CD4-positive, alpha-beta T cell treated with Interleukin-6 at 100 ng/mL for 8 hours (primary cell): Measurements from ENCODE around the gene CD44.
"Not testable (repeated sequence)": the region's sequence is repeated elsewhere in the genome, so short reads cannot be mapped to it uniquely, and the experiment has no call there.

Source experiments
- DNase-seq: peaks from one replicate; pipeline ENCODE4 v3.0.0-alpha.2; 2020; ENCODE audit warnings: mixed read lengths, low spot score

The CD44 gene

DNA sequence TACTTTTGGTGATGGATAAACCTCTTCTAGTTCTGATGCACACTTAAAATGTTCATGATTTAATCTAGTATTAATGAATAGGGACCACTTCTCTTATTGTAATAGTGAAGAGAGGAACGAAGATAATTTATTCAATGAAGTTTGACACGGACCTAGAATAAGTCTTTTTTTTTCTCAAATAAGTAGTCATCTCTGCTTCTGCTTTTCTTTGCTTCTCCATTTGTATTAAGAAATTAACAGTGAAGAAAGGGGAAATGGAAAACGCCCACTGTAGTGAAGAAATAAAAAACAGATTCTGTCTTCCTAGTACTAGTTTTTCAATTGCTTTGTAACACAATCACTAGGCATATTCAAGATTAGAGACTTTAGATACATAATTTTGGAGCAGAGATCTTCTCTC lies 73.0 kb downstream of the CD44 start:
- DNase-seq, result no peak

DNA sequence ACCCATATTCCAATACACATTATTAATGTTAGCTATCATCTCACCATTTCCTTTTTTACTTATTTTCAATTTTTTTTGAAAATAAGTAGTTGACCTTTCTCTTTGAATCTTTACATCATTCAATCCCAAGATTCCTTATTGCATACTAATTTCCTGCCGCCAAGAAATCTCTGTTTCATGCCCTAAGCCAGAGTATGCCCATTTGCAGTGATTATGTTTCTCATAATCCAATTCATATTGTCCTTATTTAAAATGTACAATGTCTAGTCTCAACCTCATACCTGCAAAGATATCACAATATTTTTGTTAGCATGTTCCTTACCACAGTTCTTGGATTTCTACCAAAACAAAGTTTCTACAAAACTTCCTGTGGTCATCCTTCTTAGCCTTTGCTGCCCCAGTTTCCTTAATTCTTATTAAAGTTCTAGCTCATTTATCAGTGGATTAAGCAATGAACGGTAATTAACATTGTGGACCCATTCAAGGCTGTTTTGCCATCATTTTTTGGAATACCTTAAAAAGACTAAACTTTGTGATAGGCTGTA lies 75.3 kb downstream of the CD44 start:
- no peak for DNase-seq

DNA sequence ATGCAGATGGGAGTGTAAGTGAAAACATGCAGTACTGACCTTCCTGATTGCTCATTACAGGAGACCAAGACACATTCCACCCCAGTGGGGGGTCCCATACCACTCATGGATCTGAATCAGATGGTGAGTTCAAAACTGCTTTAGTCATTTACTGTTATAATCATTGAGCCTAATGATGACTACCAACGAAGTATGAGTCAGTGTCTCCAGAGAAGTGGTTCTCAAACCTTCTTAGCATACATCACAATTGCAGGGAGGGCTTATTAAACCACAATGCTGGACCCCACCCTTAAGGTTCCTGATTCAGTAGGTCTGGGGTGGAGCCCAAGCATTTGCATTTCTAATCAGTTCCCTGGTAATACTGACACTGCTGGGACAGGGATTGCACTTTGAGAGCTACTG lies 75.8 kb downstream of the CD44 start:
- DNase-seq, result peak; percentile 25

DNA sequence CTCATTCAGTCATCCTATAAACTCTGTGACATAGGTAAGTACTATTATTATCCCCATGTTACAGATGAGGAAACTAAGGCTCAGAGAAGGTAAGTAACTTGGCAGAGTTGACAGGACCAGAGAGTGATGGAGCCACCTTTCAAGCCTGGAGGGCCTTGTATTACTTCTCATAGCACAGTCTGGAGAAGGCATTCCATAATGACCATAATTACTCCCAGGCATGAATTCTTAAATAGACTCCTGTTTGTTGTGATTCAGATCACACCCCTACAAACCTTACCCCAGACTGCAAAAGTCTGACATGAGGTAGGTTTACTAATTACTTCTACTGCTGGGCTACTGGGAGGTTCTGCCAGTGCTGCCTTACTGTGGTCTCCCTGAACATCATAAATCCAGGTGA lies 77.0 kb downstream of the CD44 start:
- DNase-seq, result no peak

DNA sequence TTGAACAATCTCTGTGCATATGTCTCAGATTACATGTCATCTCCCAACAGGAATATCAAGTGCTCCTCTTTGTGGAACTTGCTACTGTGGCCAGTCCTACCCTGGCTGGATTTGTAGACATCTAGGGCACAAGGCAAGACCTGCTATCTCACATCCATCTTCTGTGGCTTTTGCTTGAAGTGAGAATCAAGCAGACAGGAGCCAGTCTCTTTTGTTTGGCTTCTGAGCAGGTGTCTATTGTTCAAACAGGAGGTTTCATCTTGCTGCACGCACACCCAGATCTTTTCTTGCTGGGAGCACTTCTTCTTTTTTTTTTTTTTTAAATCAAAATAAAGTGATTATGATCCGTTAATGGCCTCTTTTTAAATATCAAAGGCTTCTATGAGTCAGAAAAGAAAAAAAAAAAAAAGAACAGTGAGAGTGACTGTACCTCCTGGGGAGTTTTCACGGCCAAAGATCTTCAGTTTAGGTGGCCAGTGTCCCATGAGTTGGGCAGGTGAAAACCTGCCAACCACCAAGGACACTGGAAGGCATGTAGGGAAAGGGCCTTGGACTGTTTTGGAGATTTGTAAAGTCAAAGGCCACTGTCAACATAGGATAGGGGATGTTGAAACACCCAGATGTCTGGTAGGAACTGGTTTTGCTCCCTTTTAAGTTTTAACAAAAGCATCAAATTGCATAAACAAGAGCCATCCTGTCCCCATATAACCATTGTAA lies 78.1 kb downstream of the CD44 start:
- DNase-seq, result peak; percentile 62

DNA sequence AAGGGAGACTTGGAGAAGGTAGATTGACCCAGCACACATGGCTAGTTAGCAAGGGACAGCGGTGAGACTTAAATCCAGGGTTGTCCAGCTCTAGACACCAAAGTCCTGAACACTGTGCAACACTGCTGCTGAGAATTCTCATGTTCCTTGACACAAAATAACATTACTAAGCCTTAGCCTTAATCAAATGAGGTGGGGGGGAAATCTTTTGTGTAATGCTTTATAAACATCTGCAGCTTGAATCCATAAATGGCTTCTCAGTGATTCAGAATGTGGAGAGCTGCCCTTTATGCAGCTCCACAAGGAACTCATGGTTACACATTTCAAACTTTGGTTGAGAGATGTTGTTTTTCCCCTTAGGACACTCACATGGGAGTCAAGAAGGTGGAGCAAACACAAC lies 80.0 kb downstream of the CD44 start:
- no peak for DNase-seq

DNA sequence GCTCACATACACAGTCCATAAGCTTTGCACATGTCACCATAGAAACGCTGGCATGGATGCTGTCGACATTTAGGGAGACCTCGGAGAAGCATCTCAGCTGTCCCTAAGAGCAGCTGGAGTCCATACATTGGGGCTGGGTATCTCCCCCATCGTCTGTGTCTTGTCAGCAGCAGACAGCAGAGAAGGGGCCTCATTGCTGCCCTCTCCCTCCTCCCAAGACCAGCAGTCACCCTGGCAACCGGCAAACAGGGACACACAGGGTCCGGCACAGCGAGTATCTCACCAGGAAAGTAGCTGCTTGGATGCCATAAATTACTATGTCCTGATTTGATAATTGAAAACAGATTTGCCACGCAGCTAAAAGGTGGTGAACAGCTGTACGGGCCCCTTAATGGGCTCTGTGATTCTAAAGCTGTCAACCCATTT lies 84.4 kb downstream of the CD44 start:
- DNase-seq, result no peak

DNA sequence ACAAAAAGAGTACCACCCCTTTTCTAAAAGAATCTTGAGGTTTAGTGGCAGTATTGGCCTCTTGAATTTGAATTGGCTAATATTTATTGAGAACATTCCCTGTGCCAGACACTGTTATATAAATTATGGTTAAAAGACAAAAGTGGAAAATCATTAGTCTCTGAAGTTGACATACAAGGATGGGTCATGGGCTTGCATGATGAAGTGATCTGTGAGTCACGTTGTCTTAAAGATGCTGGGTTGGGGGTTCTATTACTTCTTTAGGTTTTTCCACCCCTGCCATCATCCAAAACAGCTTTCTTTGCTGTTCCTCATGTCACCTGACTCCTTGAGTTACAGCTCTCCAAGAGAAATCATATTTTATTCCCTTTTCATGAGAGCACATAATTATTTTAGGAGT lies 85.0 kb downstream of the CD44 start:
- no peak for DNase-seq

DNA sequence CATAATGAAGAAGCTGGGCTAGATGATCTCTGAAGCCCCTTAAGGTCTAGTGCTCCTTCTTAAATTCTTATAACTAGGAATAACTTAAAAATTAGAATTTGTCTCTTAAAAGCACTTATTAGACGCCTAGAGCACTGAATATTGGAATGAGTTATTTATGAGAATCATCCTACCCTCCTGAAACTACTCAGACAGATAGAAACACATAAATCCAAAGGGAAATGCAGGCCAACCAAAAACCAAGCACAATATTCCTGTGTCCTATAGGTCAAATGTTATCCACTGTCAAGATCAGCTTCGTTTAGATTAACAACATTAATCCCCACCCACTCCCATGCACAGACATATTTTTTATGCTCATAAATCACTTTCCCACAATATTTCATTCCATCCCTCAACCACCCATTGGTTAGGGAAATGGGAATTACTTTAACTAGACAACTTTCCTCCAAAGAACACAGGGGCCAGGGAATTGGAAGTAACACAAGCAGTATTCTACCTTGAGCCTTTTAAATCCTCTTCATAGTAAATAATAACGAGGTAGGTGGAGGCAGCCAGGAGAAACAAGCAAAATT lies 87.1 kb downstream of the CD44 start:
- no peak for DNase-seq

DNA sequence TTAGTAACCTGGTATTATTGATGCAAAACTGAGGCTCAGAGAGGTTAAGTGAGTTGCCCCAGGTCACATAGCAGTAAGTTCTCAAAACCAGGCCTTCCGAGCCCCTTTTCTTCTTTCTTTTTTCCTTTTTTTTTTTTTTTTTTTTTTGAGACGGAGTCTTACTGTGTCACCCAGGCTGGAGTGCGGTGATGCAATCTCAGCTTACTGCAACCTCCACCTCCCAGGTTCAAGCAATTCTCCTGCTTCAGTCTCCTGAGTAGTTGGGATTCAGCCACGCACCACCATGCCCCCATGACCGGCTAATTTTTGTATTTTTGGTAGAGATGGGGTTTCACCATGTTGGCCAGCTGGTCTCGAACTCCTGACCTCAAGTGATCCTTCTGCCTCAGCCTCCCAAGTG lies 87.8 kb downstream of the CD44 start:
- not testable (repeated sequence) for DNase-seq

DNA sequence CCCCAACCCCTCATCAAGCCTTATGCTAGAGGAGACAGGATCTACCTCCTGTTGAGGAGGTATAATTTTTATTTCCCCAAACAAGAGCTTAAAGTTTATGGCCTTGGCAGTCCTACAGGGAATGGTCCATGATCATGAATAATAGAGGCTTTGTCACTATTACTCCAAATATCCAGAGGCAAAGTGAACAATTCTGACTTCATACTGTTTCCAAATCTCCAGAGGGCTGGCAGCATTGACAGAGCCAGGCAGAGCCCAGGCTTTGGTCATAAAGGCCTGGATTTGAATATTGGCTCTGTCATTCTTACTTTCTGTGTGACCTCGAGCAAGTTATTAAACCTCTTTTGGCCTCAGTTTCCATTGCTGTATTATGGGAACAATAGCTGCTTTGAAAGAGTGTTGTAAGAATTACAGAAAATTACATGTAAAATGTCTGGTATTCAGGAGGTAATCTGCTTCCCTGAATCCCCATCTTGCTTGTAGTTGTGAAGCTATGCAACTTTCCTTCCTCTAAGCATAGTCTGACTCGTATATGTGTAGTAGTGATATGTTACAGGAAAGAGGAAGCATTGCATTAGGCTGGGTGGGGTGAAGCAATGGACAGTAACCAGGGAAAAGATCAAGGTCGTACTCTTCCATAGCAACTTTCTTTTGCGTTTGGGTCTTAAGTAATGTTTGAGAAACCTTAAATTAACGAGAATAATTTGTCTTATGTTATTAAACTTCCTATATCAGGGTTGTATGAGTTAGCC lies 88.8 kb downstream of the CD44 start:
- no peak for DNase-seq

DNA sequence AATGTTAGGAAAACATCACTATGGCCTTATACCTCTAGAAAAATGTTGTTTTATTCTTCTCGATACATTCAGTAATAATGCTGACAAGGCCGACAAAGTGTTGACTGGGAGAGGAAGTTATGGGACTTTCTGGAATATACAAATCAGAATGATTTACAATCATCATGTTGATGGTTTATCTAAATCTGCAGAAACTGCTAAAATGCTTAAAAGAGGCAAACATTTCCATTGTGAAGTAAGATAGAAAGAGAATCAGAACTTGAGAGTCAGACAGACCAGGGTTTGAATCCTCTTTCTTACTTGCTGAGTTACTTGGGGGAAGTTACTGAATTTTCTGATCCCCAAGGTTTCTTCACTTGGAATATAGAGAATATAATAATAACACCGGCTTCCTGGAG lies 89.4 kb downstream of the CD44 start:
- no peak for DNase-seq

DNA sequence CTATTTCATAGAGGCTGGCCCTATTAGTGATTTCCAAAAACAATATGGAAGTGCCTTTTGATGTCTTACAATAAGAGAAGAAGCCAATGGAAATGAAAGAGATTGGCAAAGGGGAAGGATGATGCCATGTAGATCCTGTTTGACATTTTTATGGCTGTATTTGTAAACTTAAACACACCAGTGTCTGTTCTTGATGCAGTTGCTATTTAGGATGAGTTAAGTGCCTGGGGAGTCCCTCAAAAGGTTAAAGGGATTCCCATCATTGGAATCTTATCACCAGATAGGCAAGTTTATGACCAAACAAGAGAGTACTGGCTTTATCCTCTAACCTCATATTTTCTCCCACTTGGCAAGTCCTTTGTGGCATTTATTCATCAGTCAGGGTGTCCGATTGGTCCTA lies 91.4 kb downstream of the CD44 start:
- no peak for DNase-seq

DNA sequence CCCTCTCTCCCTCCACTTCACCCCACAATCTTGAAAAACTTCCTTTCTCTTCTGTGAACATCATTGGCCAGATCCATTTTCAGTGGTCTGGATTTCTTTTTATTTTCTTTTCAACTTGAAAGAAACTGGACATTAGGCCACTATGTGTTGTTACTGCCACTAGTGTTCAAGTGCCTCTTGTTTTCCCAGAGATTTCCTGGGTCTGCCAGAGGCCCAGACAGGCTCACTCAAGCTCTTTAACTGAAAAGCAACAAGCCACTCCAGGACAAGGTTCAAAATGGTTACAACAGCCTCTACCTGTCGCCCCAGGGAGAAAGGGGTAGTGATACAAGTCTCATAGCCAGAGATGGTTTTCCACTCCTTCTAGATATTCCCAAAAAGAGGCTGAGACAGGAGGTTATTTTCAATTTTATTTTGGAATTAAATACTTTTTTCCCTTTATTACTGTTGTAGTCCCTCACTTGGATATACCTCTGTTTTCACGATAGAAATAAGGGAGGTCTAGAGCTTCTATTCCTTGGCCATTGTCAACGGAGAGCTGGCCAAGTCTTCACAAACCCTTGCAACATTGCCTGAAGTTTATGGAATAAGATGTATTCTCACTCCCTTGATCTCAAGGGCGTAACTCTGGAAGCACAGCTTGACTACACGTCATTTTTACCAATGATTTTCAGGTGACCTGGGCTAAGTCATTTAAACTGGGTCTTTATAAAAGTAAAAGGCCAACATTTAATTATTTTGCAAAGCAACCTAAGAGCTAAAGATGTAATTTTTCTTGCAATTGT lies 92.3 kb downstream of the CD44 start:
- no peak for DNase-seq

DNA sequence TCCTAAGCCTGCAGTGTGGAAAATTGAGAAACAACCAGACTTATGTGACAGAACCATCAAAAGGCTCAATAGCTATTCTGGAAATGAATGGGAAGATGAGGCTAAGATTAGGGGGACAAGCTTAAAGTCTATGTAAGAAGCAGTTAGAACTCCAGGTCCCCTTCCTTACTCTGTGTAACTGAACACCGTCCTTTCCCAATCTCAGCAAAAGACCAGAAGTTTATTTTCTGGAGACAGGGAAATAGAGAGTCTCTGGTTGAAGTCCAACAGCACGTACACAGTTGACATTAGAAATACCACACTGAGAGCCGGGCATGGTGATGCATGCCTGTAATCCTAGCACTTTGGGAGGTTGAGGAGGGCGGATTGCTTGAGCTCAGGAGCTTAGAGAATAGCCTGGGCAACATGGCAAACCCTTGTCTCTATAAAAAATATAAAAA lies 93.9 kb downstream of the CD44 start:
- no peak for DNase-seq

DNA sequence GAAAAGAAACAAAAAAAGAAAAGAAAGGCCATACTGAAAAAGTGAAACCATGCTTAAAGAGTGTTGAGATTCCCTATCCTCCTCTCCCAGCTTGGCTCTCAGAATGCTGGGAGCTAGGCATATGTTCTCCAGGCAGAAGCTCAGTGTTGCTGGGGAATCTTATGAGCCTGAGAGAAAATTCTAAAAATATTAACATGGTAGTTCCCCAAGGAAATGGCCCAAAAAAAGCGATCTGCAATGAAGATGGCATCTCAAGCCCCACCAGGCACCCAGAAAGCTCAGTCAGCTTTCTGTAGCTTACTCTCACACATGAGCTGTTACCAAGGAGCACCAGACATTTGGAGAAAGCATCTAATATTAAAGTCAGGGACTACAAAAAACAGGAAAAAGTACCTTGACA lies 94.5 kb downstream of the CD44 start:
- DNase-seq, result no peak

DNA sequence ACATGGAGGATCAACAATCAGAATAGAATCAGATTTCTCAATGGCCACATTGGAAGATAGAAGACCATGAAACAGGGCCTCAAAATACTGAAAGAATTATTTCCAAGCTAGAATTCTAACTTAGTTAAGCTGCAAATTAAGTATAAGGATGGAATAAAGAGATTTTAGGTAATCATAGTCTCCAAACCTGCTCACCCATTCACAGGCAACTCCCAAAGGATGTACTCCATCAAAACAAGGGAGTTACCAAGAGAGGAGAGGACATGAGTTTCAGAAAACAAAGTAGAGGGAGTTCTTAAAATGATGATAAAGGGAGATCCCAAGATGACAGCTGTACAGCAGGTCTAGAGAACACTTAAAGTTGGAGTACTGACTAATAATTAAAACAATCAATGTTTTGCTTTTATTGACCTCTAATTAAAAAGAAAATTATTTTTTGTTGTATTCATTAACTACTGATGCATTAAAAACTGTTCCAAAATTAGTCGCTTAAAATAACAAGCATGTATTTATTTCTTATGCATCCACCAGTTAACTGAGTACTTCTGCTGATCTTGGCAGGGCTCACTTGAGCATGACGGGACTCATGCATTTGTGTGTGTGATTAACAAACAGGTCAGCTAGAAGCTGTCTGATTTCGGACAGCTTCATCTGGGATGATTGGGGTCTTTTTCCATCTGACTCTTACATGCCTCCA lies 95.6 kb downstream of the CD44 start:
- no peak for DNase-seq

DNA sequence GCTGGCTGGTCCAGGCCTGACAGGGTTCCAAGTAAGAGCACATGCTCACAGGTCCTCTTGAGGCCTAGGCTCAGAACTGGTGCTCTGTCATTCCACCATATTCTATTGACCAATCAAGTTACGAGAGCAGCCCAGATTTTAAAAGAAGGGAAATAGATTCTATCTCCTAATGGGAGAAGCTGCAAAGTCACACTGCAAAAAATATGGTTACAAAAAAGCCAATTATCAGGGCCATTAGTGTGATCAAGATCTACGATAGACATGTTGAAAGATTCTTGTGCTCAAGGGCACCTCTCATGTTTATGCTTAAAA lies 96.1 kb downstream of the CD44 start:
- DNase-seq, result no peak

DNA sequence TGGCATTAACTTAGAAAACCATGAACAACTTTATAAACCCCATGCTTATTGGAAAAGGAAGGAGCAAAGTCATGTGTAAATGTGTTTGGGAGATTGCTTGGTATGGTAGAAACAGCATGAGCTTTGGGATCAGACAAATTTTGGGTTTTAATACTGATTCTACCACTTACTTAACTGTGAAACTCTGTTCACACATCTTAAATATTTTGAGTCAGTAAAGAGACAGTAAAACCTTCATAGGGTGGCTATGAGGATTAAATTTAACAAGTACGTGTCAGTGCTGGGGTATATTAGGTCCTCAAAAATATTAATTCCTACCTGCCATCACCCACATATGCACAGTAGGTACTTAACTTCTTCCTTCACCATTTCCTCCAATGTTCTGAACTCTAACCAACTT lies 96.5 kb downstream of the CD44 start:
- no peak for DNase-seq

DNA sequence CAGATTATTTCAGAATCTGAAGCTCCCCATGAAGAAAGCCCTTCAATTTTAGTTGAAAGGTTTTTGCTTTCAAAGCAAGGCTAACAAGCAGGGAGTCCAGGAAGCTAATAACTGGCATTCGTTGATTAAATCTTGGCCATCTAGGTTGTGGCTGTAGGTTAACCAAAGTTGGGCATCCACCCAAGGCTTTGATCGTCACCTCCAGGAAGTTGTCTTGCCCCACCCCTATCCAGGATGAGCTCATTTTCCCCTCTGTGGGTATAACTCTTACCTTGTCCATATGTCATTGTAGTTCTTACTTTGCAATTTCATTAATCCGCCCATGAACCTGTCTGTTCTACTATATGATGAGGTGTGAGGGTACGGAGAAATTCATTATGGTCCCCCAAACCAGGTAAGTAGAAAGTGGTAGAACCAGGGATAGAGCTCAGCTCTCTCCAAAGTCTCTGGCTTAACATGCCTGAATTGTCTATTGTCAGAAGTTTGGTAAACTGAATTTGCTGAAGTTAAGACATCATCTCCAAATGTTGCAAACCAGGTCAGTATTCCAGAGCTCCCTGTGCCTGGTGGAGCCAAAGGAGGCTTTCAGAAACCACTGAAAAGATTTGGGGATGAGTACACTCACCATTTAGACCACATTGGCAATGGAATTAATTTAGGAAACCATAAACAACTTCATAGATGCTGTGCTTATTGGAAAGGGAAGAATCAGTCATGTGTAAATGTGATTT lies 97.1 kb downstream of the CD44 start:
- DNase-seq, result peak; percentile 82

DNA sequence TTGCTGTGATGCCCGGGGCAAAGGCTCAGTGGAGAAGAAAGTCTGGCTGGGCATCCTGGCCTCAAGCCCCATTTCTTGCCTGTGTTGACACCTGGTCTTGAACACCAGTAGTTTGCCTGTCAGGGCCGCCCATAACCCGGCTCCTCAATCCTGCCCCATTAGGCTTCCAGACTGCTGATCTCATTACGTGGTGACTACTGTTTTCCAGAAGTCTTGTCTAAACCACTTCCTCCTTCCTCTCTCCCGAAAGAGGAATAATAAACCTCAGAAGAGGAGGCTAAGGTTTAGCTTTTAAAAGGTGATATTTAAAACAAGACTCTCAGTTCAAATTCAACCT lies 97.7 kb downstream of the CD44 start:
- no peak for DNase-seq
